ENCODE results near the gene ANKRD36B. TPM values are rescaled to one million over a fixed set of nuclear protein-coding genes. Genes with fewer than 3 reads are reported as not detected.

Gene ANKRD36B
- total RNA-seq, 2 donors from 2014 or later = 48.6 to 53.0 TPM

Other genes with a start within 250 kb of the ANKRD36B start
- gene COX5B, start 56.2 kb upstream of the ANKRD36B start, total RNA-seq = 100 to 1,000 TPM; 218 to 235 TPM
- gene ACTR1B, start 74.2 kb upstream of the ANKRD36B start, total RNA-seq = 100 to 1,000 TPM in 1 of 2 donors, 10 to 100 TPM in 1; 68.7 to 148 TPM
- 10 to 100 TPM; 12.0 to 51.2 TPM for gene C2orf92, start 79.8 kb upstream of the ANKRD36B start, total RNA-seq
- gene ZAP70, start 123.7 kb upstream of the ANKRD36B start, total RNA-seq = 100 to 1,000 TPM; 176 to 233 TPM